Hindlimb muscle (tissue), 1 donor: ENCODE data around the gene MRNIP. TPM values are rescaled to one million over a fixed set of nuclear protein-coding genes. Genes with fewer than 3 reads are reported as not detected.

ENCODE experiments used
- DNase-seq: peaks from one replicate; pipeline ENCODE4 v3.0.0-alpha.2; 2013
- polyA plus RNA-seq: library from polyadenylated mRNA; unstranded; fragments of 120-200 nt; gene quantifications from one replicate; pipeline ENCODE4 v1.2.1, GENCODE V29; 2013; ENCODE audit not compliant: insufficient read length

MRNIP gene
- polyA plus RNA-seq: 15.4 TPM

- peak; percentile 98 for DNase-seq
These were observed at the start of gene MRNIP for GRCh38 chr5:179858586-179859427. TSS of gene MRNIP (minus strand) at chr5:179858817. CDS start at chr5:179858796, 21 bp downstream.

- peak; percentile 86 for DNase-seq
These were observed 49.1 kb upstream of the MRNIP start, which contains the start of gene TBC1D9B for GRCh38 chr5:179907556-179908324. TSS of gene TBC1D9B (minus strand) at chr5:179907897. CDS start at chr5:179907821, 76 bp downstream.

- DNase-seq: peak; percentile 14
These were observed 48.4 kb upstream of the MRNIP start for GRCh38 chr5:179906795-179907555.

GRCh38 chr5:179906294-179906794 lies 47.7 kb upstream of the MRNIP start:
- DNase-seq: no peak

- DNase-seq: no peak
These were observed 46.5 kb upstream of the MRNIP start for GRCh38 chr5:179905161-179905560.

- DNase-seq: no peak
These were observed 46.0 kb upstream of the MRNIP start for GRCh38 chr5:179904463-179905160.

GRCh38 chr5:179902763-179903158 lies 44.1 kb upstream of the MRNIP start:
- DNase-seq: no peak

GRCh38 chr5:179901915-179902762 lies 43.5 kb upstream of the MRNIP start:
- no peak for DNase-seq

GRCh38 chr5:179901462-179901861 lies 42.8 kb upstream of the MRNIP start:
- no peak for DNase-seq

GRCh38 chr5:179900711-179901110 lies 42.1 kb upstream of the MRNIP start:
- DNase-seq: no peak

- no peak for DNase-seq
These were observed 41.6 kb upstream of the MRNIP start for GRCh38 chr5:179900206-179900605.

GRCh38 chr5:179895861-179896260 lies 37.2 kb upstream of the MRNIP start:
- DNase-seq: no peak

GRCh38 chr5:179893958-179894895 lies 35.6 kb upstream of the MRNIP start:
- DNase-seq: no peak

GRCh38 chr5:179893076-179893957 lies 34.7 kb upstream of the MRNIP start:
- no peak for DNase-seq

- DNase-seq: no peak
These were observed 33.6 kb upstream of the MRNIP start for GRCh38 chr5:179892255-179892654.

- no peak for DNase-seq
These were observed 32.4 kb upstream of the MRNIP start for GRCh38 chr5:179890751-179891682.

GRCh38 chr5:179889885-179890284 lies 31.3 kb upstream of the MRNIP start:
- DNase-seq: no peak

GRCh38 chr5:179887802-179888201 lies 29.2 kb upstream of the MRNIP start:
- no peak for DNase-seq
